Endothelial cell of umbilical vein (primary cell): ENCODE measurements around the gene CACNA1F. TPM values are rescaled to one million over a fixed set of nuclear protein-coding genes. Genes with fewer than 3 reads are reported as not detected.

ENCODE experiments used
- BruUV-seq: library from RNA; stranded (reverse); fragments of 400-500 nt; replicated peaks from 2 replicates; lab custom pipeline; 2021; lab: Mats Ljungman, UMichigan
- CTCF ChIA-PET: fragments of 300-600, 350-600 bp; sonication (Branson Sonifier 250); formaldehyde crosslinking; loops from one replicate; lab custom pipeline; 2021; ENCODE audit warnings: antibody characterized with exemption, inconsistent platforms; lab: Charles Lee
- POLR2A ChIA-PET: fragments of 300-600, 350-600 bp; sonication (Branson Sonifier 250); formaldehyde crosslinking; loops from one replicate; lab custom pipeline; 2021; ENCODE audit warnings: antibody characterized with exemption, inconsistent platforms; lab: Charles Lee
- DNase-seq: peaks from one replicate; pipeline ENCODE4 v3.0.0-alpha.2; 2011; ENCODE audit warnings: low read depth, low spot score
- FAIRE-seq: peaks from 2 replicates; lab custom pipeline; 2011; peaks lifted over from hg19 to GRCh38; lab: Jason Lieb, UNC
- H2AFZ ChIP-seq: 2 replicates; pipeline ENCODE4 v1.6.0; 2012; ENCODE audit warnings: low read depth, low read length, control low read depth, inconsistent platforms
- H3K27ac ChIP-seq: 2 replicates; pipeline ENCODE4 v1.5.1; 2011; ENCODE audit warnings: low read depth, mild to moderate bottlenecking, control low read depth, low read length, moderate library complexity; ENCODE audit not compliant: insufficient read depth
- H3K27me3 ChIP-seq, 2 experiments: 2 replicates each; pipeline versions ENCODE4 v1.6.0 to v1.6.1; 2011; ENCODE audit warnings: low read length in 2 of 2, mixed read lengths in 1 of 2; ENCODE audit not compliant: control insufficient read depth in 2 of 2, insufficient read depth in 2 of 2
- H3K36me3 ChIP-seq, 2 experiments: 2 replicates in 1 of 2; 3 replicates in 1 of 2; pipeline ENCODE4 v1.5.1; 2011; ENCODE audit warnings: low read length in 2 of 2, mild to moderate bottlenecking in 1 of 2, moderate library complexity in 1 of 2; ENCODE audit not compliant: control insufficient read depth in 2 of 2, insufficient read depth in 2 of 2; ENCODE audit errors: extremely low read depth in 1 of 2
- H3K4me1 ChIP-seq: 3 replicates; pipeline ENCODE4 v1.5.1; 2011; ENCODE audit warnings: mild to moderate bottlenecking, low read length; ENCODE audit not compliant: control insufficient read depth, insufficient read depth; ENCODE audit errors: extremely low read depth
- H3K4me2 ChIP-seq: 2 replicates; pipeline ENCODE4 v1.6.1; 2011; ENCODE audit warnings: low read length, control low read depth, mixed read lengths; ENCODE audit not compliant: insufficient read depth
- H3K4me3 ChIP-seq, 3 experiments: fragments of 200-600 bp in 1 of 3; sonication (generic), shearing (Covaris generic) in 1 of 3; replicated peaks in 1 of 3; 2 replicates each; pipeline ENCODE4 v1.5.1; 2011 to 2016; ENCODE audit warnings: control low read depth in 3 of 3, low read length in 3 of 3, mild to moderate bottlenecking in 2 of 3, inconsistent platforms in 1 of 3, low read depth in 1 of 3, moderate library complexity in 1 of 3; ENCODE audit not compliant: insufficient read depth in 1 of 3
- H3K79me2 ChIP-seq: 2 replicates; pipeline ENCODE4 v1.6.0; 2012; ENCODE audit warnings: low read length, inconsistent platforms; ENCODE audit not compliant: control insufficient read depth, insufficient read depth
- H3K9ac ChIP-seq: replicated peaks from 2 replicates; pipeline ENCODE3; 2011; ENCODE audit warnings: low read length, control low read depth; ENCODE audit not compliant: insufficient read depth; ENCODE audit errors: extremely low read depth
- H3K9me1 ChIP-seq: replicated peaks from 3 replicates; pipeline ENCODE4 v1.6.0; 2011; ENCODE audit warnings: mild to moderate bottlenecking, low read length; ENCODE audit not compliant: control insufficient read depth, insufficient read depth; ENCODE audit errors: extremely low read depth
- H3K9me3 ChIP-seq: replicated peaks from 2 replicates; pipeline ENCODE4 v1.5.1; 2012; ENCODE audit warnings: low read length, inconsistent platforms; ENCODE audit not compliant: control insufficient read depth, insufficient read depth
- H4K20me1 ChIP-seq: replicated peaks from 2 replicates; pipeline ENCODE3; 2011; ENCODE audit warnings: mild to moderate bottlenecking, low read length; ENCODE audit not compliant: control insufficient read depth, insufficient read depth; ENCODE audit errors: extremely low read depth
- EZH2 ChIP-seq: IDR thresholded peaks from 2 replicates; pipeline ENCODE4 v1.6.1; 2012; ENCODE audit warnings: borderline replicate concordance, low read depth, mild to moderate bottlenecking, moderate library complexity, low read length, inconsistent platforms; ENCODE audit not compliant: severe bottlenecking
- FOS ChIP-seq: IDR thresholded peaks from 2 replicates; pipeline ENCODE4 v1.6.1; 2011; ENCODE audit warnings: mild to moderate bottlenecking, low read length, moderate library complexity, borderline replicate concordance; ENCODE audit not compliant: insufficient read depth
- GATA2 ChIP-seq: IDR thresholded peaks from 2 replicates; pipeline ENCODE4 v1.7.0; 2011; ENCODE audit warnings: low read depth, mild to moderate bottlenecking, moderate library complexity, mixed read lengths, low read length; ENCODE audit not compliant: insufficient read length, insufficient read depth
- JUN ChIP-seq: IDR thresholded peaks from 2 replicates; pipeline ENCODE4 v1.6.1; 2011; ENCODE audit warnings: borderline replicate concordance, low read depth; ENCODE audit not compliant: insufficient read length, insufficient read depth
- MAX ChIP-seq: IDR thresholded peaks from 2 replicates; pipeline ENCODE4 v1.6.1; 2011; ENCODE audit not compliant: insufficient read depth, insufficient read length
- MYC ChIP-seq: IDR thresholded peaks from one replicate; pipeline ENCODE4 v1.6.1; 2011; ENCODE audit warnings: mild to moderate bottlenecking, low read depth, low read length
- POLR2A ChIP-seq: IDR thresholded peaks from 2 replicates; pipeline ENCODE4 v1.6.1; 2012; ENCODE audit warnings: low read depth, mild to moderate bottlenecking, control low read depth, low read length
- POLR2AphosphoS5 ChIP-seq: IDR thresholded peaks from 2 replicates; pipeline ENCODE4 v1.6.1; 2012; ENCODE audit warnings: low read depth, mild to moderate bottlenecking, control low read depth, low read length, moderate library complexity; ENCODE audit not compliant: insufficient read depth
- dilution Hi-C: fragments of 300-500 bp; cut with MboI; formaldehyde crosslinking; loops from one replicate; pipeline ENCODE4 v1.15.0; 2019; ENCODE audit warnings: low sequenced_read_pairs; ENCODE audit not compliant: extremely low pct_ligation_motif_present
- intact Hi-C: fragments of 100-400 bp; cut with micrococcal nuclease; formaldehyde crosslinking; loops from one replicate; pipeline ENCODE4 v1.10.0; 2022
- polyA plus RNA-seq, 4 experiments: library from polyadenylated mRNA; depleted of rRNA in 3 of 4; stranded (reverse) in 3 of 4; unstranded in 1 of 4; fragments of >200 nt; gene quantifications; 2 replicates each; pipeline versions ENCODE4 v1.2.1 to v1.2.3, GENCODE V29; 2011 to 2012; ENCODE audit warnings: missing spikeins in 1 of 4
- total RNA-seq: library from RNA; stranded (reverse); gene quantifications from 2 replicates; pipeline ENCODE4 v1.2.3, GENCODE V29; 2021
- TF ChIP-seq, protein P1 (sequence below), 2 donors: IDR thresholded peaks; 1 replicate in 1 of 2; 2 replicates in 1 of 2; pipeline ENCODE4 v1.5.1; 2011; ENCODE audit warnings: low read length in 2 of 2, mild to moderate bottlenecking in 2 of 2, moderate library complexity in 2 of 2, control low read depth in 1 of 2, inconsistent platforms in 1 of 2, low read depth in 1 of 2; ENCODE audit not compliant: insufficient read depth in 1 of 2; ENCODE audit errors: extremely low read depth in 1 of 2

CACNA1F gene
- total and polyA plus RNA-seq, 2 donors (not counting 3 experiments of a cell fraction or from before 2014, with no cell fraction given): not detected

- H3K4me3 ChIP-seq: no peak overlapping the region
- intact Hi-C loops: no loop called here
- H3K4me1 ChIP-seq: no peaks in the 10 kb centered on the region
- H3K9ac ChIP-seq: no peak overlapping the region
- H3K9me1 ChIP-seq: no peaks in the 10 kb centered on the region
- H3K9me3 ChIP-seq: no peaks in the 10 kb centered on the region
- no peaks in the 10 kb centered on the region for H3K79me2 ChIP-seq
- dilution Hi-C loops: no loop called here
- ChIA-PET POLR2A (no interaction called here), CTCF (interaction anchor here (0.5 to 2.0 kb wide), 18 partner anchors 9 to 645 kb away, joined by 3 to 12 read pairs (median 4); partner anchors contain the start of gene PLP2)
- H3K36me3 ChIP-seq: no peaks in the 10 kb centered on the region
- no peak overlapping the region for H2AFZ ChIP-seq
- no peaks in the 10 kb centered on the region for H4K20me1 ChIP-seq
- H3K27me3 ChIP-seq: no peaks in the 10 kb centered on the region
- DNase-seq (peak; percentile 36), FAIRE-seq (peak; percentile 90)
- BruUV-seq: no TSS peak
- H3K4me2 ChIP-seq: no peak overlapping the region
- TF ChIP-seq MYC: no peak
- TF ChIP-seq, protein P1, sequence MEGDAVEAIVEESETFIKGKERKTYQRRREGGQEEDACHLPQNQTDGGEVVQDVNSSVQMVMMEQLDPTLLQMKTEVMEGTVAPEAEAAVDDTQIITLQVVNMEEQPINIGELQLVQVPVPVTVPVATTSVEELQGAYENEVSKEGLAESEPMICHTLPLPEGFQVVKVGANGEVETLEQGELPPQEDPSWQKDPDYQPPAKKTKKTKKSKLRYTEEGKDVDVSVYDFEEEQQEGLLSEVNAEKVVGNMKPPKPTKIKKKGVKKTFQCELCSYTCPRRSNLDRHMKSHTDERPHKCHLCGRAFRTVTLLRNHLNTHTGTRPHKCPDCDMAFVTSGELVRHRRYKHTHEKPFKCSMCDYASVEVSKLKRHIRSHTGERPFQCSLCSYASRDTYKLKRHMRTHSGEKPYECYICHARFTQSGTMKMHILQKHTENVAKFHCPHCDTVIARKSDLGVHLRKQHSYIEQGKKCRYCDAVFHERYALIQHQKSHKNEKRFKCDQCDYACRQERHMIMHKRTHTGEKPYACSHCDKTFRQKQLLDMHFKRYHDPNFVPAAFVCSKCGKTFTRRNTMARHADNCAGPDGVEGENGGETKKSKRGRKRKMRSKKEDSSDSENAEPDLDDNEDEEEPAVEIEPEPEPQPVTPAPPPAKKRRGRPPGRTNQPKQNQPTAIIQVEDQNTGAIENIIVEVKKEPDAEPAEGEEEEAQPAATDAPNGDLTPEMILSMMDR (IDR thresholded peaks at IDR 0.05; ENCODE audit: extremely low read depth in 1 of 2, insufficient read depth in 1 of 2, low read depth in 1 of 2, low read length in 2 of 2): peak; percentile 51 to 55
- H3K27ac ChIP-seq: no peak overlapping the region
These were observed 40.3 kb downstream of the CACNA1F start for GRCh38 chrX:49192722-49193328.

GRCh38 chrX:49191574-49192011 lies 41.5 kb downstream of the CACNA1F start:
- Histone ChIP-seq H4K20me1 (no peaks in the 10 kb centered on the region), H3K27ac (no peak overlapping the region), H3K9ac (peak overlapping the region; percentile 70), H3K9me1 (no peaks in the 10 kb centered on the region), H3K9me3 (no peaks in the 10 kb centered on the region), H2AFZ (peak overlapping the region; percentile 73), H3K4me2 (peak overlapping the region; percentile 89), H3K4me1 (no peaks in the 10 kb centered on the region), H3K79me2 (no peaks in the 10 kb centered on the region), H3K4me3 (peak overlapping the region; percentile 55 to 84 (median 83)), H3K27me3 (no peaks in the 10 kb centered on the region), H3K36me3 (no peaks in the 10 kb centered on the region)
- no peak for TF ChIP-seq POLR2A
- TF ChIP-seq, protein P1 (IDR thresholded peaks at IDR 0.05; ENCODE audit: extremely low read depth in 1 of 2, insufficient read depth in 1 of 2, low read depth in 1 of 2, low read length in 2 of 2): no peak
- TF ChIP-seq EZH2: no peak
- TF ChIP-seq MAX: no peak
- TF ChIP-seq FOS: no peak
- TF ChIP-seq POLR2AphosphoS5: no peak
- TF ChIP-seq JUN: no peak
- no peak for TF ChIP-seq GATA2
- no peak for TF ChIP-seq MYC
- CTCF ChIA-PET: interaction anchor here (1.0 kb wide), 2 partner anchors 36 to 49 kb away, joined by 7 to 10 read pairs; no protein-coding TSS in a partner anchor
- POLR2A ChIA-PET: interaction anchor here (1.0 to 1.3 kb wide), 2 partner anchors 25 to 77 kb away, joined by 6 to 7 read pairs; no protein-coding TSS in a partner anchor
- BruUV-seq: TSS peak; percentile 78
- DNase-seq (no peak), FAIRE-seq (no peak)
- dilution Hi-C loops: no loop called here
- intact Hi-C loops: loop anchor here (1.0 kb wide), 4 partner anchors 9 to 563 kb away; partner anchors contain the start of genes PPP1R3F and SYP
